ENCODE results near the gene ZGRF1.
"Not testable (repeated sequence)": the region's sequence is repeated elsewhere in the genome, so short reads cannot be mapped to it uniquely, and the experiment has no call there.

Gene ZGRF1

DNA sequence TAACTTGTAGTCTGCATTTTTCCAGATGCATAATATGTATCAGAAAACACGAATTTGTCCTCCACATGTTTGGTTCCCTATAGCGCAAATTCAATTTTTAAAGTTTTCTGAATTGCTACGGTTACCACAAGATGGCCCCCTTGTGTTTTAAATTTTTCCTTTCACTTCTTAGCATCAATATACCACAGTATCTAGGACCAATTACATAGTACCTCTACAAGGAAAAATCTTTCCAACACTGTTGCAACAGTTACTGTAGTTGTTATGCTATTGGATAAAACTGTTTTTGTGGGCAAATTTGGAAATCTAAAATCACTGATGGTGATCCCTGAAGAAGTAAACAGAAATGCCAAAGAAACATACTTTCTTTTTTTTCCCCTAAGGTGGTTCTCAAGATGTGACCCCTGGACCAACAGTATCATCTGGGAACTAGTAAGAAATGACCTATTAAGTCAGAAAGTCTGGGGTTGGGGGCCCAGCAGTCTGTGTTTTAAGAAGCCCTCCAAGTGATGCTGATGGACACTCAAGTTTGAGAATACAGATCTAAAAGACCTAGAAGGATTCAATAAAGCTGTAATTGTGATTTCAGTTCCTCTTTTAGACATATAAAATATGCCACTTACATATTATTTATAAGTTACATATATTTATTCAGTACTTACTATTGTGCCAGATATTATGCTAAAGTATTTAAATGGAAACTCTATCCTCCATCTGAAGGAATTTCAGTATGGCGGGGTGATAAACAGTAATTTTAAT is 3.1 kb downstream of the ZGRF1 start:
- no peak for DNase-seq

DNA sequence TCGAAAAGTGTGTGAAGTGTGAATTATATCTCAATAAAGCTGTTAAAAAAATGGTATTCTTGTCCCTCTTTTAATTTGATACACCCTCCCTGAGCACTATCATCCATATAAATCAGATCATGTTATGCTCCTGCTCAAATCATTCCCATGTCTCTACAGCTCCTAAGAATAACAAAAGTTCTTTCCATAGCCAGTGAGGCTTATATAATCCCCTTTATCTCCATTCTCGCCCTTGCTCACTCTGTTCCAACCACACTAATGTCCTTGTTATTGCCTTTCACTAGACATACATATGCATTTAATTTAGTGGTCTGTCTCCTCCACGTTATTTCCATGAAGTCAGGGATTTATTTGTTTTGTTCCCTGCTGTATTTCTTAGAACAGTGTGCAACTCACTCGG is 10.5 kb downstream of the ZGRF1 start:
- no peak for DNase-seq

DNA sequence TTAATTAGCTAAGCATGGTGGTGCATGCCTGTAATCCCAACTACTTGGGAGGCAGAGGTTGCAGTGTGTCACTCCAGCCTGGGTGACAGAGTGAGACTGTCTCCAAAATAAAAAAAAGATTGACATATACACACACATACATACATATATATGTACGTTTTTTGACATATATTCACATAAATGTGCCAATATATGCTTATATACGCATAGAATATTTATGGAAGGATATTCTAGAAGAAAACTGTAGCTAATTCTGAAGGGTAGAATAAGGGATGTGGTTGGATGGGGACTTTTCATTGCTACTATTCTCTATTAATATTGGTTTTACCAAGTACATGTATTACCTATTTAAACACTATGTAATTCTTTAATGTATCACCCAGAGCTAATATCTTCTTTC is 19.7 kb downstream of the ZGRF1 start:
- DNase-seq: no peak

DNA sequence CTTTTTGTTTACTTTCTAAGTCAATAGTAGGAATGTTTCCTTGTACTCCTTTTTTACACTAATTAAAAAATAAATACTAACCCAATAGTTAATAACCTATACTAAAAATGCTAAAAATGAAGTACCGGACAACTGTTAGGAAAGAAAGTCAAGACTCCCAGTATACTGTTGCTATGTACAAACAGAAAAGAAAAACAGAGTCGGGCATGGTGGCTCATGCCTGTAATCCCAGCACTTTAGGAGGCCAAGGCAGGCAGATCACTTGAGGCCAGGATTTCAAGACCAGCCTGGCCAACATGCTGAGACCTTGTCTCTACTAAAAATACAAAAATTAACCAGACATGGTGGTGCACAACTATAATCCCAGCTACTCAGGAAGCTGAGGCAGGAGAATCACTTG is 23.9 kb downstream of the ZGRF1 start:
- not testable (repeated sequence) for DNase-seq

DNA sequence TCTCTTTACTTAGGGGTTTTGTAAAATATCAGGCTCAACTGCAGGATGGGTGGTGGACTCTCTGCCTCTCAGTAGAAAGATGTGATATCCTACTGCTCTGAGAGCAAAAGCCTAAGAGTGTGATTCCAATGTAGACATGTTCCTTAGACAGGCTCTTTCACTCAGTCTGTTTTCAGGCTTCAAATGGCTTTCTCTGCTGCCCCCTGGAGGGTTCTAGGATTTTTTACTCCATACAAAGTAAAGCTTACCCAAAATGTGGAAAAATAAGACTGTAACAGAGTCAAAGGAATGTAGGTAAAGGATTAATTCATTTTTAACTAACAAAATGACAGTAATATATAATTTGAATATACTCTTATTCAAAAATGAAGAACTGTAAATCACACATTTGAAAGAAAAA is 32.1 kb downstream of the ZGRF1 start:
- DNase-seq: no peak

DNA sequence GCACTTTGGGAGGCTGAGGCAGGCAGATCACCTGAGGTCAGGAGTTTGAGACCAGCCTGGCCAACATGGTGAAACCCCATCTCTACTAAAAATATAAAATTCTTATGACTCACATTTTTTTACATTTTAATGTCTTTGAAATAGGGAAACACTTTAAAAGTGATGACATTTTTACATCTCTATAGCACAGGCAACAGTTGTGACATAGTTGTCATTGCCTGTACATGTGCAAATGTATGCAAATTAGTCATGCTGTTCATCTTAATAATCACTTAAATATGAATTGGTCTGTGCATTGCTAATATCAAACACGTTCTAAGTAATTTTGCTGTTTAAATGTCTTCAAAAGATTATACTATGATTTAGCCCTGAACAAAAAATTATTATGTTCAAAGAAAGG is 41.7 kb downstream of the ZGRF1 start:
- DNase-seq: no peak

DNA sequence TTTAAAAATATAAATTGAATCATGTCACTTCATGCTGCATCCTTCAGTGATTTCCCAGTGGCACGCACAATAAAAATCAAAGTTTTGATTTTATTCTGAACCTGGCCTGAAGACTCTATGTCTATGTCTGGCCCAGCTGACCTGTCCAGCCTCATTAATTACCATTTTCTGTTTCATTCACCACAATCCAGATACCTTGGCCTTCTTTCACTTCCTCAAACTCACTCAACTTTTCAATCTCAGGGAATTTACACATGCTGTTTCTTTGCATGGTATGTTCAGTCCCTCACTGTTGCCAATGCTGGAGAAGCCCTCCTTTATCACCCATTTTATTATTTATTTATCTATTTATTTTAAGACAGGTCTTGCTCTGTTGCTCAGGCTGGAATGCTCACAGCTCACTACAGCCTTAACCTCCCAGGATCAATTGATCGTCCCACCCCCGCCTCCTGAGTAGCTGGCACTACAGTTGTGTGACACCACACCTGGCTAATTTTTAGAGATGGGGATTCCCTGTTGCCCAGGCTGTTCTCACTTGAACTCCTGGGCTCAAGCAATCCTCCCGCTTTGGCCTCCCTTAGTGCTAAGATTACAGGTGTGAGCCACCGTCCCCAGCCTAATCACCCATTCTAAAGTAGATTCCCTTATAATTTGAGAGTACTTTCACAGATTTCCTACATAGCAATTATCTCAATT is 43.1 kb downstream of the ZGRF1 start:
- no peak for DNase-seq

DNA sequence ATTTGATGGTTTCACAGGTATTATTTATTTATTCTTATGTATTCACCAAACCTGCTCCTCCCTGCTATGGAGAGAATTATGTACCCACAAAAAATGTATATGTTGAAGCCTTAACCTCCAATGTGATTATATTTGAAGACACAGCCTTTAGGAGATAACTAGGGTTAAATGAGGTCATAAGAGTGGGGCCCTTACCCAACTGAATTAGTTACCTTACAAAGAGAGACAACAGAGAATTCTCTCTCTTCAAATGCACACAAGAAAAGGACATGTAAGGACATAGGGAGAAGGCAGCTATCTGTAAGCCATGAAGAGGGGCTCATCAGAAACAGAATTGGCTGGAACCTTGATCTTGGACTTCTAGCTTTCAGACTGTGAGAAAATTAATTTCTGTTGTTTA is 44.0 kb downstream of the ZGRF1 start:
- no peak for DNase-seq

DNA sequence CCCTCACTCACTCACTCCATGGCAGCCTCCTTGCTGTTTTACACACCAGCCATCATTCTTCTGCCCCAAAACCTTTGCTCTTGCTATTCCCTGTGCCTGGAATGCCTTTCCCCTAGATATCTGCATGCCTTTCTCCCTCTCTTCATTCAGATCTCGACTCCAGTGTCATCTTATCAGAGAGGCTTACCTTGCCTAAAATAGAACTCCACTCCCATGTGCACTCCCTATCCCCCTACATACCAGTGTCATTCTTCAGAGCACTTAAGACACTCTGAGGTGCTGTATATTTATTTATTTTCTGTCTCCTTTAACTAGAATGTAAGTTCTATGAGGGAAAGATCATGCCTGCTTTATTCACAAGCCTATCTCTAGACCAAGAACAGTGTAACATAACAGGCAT is 45.1 kb downstream of the ZGRF1 start:
- DNase-seq: no peak

DNA sequence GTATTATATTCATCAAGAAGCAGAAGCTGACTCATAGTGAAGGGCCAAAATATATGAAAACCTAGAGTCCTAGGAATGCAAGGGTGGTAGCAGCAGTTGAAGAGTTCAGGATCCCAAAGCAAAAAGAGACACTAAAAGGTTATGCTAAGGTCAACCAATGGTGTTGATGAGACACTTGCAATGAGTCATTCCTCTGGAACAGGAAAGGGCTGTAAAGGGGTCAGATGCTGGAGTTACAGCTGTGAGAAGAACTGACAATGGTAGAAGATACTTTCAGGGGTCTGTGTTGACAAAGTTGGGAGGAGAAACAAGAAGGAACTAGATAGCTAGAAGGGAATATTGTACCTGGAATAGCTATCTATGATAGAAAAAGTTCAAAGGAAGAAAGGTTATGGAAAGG is 47.5 kb downstream of the ZGRF1 start:
- DNase-seq: no peak

DNA sequence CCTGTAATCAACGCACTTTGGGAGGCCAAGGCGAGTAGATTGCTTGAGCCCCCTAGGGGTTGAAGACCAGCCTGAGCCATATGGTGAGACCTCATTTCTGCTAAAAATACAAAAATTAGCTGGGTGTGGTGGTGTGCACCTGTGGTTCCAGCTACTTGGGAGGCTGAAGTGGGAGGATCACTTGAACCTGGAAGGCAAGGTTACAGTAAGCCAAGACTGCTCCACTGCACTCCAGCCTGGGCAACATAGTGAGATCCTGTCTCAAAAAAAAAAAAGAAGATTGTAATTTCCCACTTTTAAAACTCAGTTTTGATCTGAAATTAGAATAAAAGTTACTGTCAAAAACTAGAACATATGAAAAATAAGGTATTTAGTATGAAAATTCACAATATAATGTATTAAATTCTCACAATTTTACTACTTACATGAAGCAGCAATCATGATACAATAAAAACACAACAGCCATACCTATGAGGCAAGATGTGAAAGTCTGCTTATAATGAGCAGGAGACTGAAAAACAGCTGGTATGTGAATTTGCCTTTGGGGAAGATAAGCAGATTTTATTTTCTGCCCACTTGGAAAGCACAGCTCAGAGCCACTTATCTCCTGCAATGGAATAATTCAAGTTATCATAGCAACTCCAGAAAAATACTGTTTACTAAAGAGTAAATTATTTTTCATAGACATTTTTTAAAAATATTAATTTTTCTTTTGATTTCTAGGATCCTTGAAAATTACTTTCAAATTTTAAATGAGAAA is 50.6 kb downstream of the ZGRF1 start:
- DNase-seq: no peak

DNA sequence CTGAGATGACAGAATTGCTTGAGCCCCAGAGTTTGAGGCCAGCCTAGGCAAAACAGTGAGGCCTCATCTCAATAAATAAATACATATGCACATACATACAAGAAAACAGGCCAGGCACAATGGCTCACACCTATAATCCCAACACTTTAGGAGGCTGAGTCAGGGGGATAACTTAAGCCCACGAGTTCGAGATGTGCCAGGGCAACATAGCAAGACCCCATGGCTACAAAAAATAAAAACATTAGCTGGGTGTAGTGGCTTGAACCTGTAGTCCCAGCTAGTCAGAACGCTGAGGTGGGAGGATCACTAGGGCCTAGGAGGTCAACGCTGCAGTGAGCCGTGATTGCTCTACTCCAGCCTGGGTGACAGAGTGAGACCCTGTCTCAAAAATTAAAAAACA is 69.2 kb downstream of the ZGRF1 start:
- no peak for DNase-seq

DNA sequence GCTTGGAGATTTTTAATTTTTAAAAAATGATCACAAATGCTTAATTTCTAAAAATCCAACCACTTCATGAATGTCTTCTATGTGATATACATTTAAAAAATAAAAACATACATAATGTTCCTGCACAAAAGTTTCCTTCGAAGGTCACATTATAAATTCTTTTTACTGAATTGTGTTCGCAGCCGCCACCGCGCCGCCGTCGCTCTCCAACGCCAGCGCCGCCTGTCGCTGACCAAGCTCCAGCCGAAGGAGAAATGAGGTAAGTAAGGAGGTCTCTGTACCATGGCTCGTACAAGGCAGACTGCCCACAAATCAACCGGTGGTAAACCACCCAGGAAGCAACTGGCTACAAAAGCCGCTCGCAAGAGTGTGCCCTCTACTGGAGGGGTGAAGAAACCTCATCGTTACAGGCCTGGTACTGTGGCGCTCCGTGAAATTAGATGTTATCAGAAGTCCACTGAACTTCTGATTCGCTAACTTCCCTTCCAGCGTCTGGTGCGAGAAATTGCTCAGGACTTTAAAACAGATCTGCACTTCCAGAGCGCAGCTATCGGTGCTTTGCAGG is 71.9 kb downstream of the ZGRF1 start:
- no peak for DNase-seq

DNA sequence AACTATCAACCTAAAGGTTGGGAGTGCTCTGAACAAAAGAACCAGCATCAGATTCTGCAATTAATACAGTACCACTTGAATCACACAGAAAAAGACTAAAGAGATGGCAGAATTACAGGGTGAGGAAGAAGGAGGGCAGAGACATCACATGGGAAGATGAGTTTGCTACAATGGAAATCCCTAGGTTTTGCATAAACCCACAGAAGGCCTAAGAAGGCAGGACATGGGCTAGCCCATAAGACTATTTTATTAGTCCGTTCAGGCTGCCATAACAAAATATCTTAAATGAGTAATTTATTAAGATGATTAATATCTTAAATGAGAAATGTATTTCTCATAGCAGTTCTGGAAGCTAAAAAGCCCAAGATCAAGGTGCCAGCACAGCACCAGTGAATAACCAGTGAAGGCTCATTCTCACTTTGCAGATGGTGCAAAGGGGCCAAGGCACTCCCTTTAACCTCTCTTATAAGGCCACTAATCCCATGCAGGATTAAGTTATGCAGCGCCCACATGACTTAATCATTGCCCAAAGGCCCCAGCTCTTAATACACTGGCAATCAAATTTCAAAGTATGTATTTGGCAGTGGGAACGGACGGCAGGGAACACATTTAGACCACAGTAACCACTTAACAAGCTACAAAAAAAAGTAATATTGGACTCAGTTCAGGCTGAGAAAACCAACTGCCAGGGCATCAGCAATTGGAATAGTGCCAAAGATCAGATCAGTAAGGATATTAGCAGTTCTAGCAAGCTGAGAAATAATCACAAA is 73.1 kb downstream of the ZGRF1 start:
- no peak for DNase-seq

DNA sequence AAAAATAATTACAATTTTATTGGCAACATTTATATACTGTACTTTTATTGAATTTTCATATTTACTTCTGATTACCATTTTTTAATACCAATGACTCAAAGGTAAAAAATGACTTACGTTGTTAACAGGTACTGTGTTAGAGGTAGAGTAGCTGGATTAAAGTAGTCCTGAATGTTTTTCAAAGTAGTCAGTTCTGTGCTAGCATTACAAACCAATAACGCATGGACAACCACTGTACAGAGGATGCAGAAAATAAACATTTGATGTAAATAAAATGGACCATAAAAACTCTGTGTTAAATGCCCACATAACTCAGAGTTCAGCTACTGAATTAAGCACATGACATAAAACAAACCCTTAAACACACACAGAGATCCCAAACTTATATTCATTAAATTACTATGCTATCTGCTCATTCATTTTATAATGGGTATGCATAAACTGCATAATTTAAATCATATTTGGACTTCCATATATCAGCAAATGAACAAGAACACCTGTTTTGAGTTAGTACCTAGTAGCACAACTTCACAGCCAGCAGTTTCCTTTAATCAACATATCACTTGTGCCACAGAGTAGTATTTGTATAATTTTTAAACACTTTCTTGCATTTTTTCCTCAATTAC is 74.3 kb downstream of the ZGRF1 start:
- DNase-seq: no peak

DNA sequence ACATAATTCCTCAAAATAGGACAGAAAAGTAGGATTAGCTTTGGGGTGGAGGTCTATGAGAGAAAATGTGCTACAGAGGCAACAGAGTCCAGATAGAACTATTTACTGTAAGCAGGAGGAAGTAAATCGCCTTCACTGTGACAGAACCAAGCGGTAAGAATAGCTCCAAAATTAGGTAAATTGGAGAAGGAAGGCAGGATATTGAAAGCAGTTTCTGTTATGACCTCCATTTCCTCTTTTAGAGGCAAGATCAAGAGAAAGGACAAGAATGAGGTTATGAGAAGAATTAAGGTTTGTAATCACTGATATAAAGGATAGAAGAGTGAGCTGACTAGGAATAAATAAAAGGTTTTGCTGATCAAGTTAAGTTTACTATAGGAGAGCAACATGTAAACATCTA is 76.6 kb downstream of the ZGRF1 start:
- no peak for DNase-seq

DNA sequence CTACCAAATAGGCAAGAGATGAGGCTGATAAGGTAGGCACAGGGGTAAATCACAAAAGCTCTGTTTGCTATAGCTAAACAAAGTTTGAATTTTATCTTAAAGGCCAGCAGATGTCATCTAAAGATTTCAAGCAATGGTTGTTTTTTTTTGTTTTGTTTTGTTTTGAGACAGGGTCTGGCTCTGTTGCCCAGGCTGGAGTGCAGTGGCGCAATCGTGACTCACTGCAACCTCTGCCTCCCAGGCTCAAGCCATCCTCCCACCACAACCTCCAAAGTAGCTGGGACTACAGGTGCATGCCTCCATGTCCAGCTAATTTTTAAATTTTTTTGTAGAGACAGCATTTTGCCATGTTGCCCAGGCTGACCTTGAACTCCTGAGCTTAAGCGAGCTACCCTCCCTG is 77.7 kb downstream of the ZGRF1 start:
- DNase-seq: no peak

DNA sequence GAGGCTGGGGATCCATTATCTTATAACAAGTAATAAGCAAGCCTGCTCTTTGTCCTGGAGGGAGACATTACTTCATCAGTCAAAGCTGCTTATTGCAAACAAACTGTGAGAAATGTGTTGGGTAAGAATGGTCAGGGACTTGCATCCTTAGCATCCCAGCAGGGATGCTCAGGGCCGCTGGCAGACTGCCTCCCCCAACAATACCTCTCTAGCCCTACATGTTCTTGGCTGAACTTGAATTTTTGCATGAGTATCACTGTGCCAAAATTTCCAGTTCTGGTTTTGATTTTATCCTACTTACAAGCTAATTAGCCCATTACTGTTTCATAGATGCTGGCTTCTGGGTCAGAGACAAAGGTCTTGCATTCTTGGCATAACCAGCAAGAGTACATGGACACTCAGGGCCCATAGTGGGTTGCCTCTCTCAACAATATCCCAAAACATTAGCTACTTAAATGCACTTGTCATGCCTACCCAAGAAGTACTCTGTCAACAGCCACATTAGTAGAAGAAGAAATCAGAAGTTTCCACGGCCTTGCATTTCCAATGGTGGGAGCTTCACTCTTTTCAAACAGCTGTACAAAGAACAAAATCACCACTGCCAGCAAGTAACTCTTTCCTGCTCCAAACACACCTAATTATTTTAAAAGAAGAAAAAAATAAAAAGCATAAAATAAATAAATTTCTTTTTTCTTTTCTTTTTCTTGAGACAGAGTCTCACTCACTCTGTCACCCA is 78.9 kb downstream of the ZGRF1 start:
- no peak for DNase-seq

DNA sequence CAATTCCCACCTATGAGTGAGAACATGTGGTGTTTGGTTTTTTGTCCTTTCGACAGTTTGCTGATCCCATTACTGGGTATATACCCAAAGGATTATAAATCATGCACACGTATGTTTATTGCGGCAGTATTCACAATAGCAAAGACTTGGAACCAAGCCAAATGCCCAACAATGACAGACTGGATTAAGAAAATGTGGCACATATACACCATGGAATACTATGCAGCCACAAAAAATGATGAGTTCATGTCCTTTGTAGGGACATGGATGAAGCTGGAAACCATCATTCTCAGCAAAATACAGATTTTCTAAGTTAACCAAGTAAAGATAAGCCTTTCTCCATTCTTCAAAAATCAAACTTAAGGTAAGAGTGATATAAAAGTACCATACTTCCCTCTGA is 82.4 kb downstream of the ZGRF1 start:
- not testable (repeated sequence) for DNase-seq

DNA sequence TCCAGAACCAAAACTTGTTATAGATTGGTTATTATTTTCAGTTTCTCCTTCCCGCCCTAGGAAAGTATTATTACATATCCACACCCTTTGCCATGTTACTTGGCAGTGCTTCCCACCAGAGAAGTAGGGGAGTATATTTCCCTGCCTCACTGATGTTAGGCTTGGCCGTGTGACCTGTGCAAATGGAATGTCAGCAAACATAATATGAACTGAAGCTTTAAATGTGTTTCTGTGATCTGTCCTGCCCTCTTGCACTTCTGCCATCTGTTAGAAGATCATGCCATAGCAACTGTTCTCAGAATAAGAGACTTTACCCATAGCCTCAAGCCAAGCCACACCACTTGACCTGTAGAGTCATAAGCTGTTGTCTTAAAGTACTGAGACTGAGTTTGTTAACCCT is 84.0 kb downstream of the ZGRF1 start:
- DNase-seq: no peak

DNA sequence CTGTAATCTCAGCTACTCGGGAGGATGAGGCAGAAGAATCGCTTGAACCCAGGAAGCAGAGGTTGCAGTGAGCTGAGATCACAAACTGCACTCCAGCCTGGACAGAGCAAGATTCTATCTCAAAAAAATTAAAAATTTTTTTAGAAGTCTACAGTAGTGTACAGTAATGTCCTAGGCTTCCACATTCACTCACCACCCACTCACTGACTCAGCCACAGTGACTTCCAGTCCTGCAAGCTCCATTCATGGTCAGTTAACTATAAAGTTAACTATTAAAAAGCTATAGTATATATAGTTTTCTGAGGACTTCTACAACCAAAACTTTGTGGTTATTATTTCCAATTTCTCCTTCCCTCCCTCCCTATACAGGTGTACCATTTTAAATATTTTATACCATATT is 86.0 kb downstream of the ZGRF1 start:
- no peak for DNase-seq

DNA sequence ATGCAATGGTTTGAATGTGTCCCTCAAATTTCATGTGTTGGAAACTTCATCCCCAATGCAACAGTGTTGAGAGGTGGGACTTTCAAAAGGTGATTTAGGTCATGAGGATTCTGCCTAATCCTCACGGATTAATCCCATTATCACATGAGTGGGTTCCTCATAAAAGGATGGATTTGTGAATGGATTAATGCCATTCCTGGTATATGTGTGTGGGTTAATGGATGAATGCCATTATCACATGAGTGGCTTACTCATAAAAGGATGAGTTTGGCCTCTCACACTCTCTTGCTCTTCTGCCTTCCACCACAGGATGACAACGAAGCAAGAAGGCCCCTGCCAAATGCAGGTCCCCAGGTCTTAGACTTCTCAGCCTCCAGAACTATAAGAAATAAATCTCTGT is 90.2 kb downstream of the ZGRF1 start:
- no peak for DNase-seq
